HUES64 (cell line): ENCODE measurements around the gene ARHGAP6.
A peak's percentile ranks its signal among the peaks of the same experiment; 100 is the strongest.

ENCODE experiments used
- H3K27ac ChIP-seq: 2 replicates; pipeline ENCODE4 v1.7.0; 2013; ENCODE audit warnings: low read depth, low read length, inconsistent platforms
- H3K27me3 ChIP-seq: 2 replicates; pipeline ENCODE4 v1.6.1; 2013; ENCODE audit warnings: mild to moderate bottlenecking, low read length; ENCODE audit not compliant: insufficient read depth
- H3K36me3 ChIP-seq: 2 replicates; pipeline ENCODE4 v1.6.1; 2013; ENCODE audit warnings: mild to moderate bottlenecking, low read length; ENCODE audit not compliant: insufficient read depth
- H3K4me1 ChIP-seq: 2 replicates; pipeline ENCODE4 v1.6.1; 2013; ENCODE audit warnings: mild to moderate bottlenecking, low read length, moderate library complexity; ENCODE audit not compliant: insufficient read depth
- H3K4me3 ChIP-seq: 2 replicates; pipeline ENCODE4 v1.5.1; 2013; ENCODE audit warnings: mild to moderate bottlenecking, low read length, moderate library complexity
- H3K9ac ChIP-seq: 2 replicates; pipeline ENCODE4 v1.6.1; 2013; ENCODE audit warnings: mild to moderate bottlenecking, low read depth, low read length
- H3K9me3 ChIP-seq: 2 replicates; pipeline ENCODE4 v1.6.1; 2013; ENCODE audit warnings: low read depth, low read length; ENCODE audit not compliant: insufficient read depth
- WGBS: fragments of 150-250, 120-280 bp; methylation state at CpG from one replicate; pipeline ENCODE4 v1.1.7; 2013; ENCODE audit warnings: missing lambda C conversion rate; 5-methylcytosine and 5-hydroxymethylcytosine counted together

Gene ARHGAP6

GRCh38 chrX:11108253-11108941 is 557.3 kb downstream of the ARHGAP6 start:
- no peak overlapping the region for H3K9ac ChIP-seq
- 96% methylated on average over 3 of the region's 4 CpGs for WGBS
- H3K9me3 ChIP-seq = no peaks in the 10 kb centered on the region
- H3K4me3 ChIP-seq = no peak overlapping the region
- H3K27ac ChIP-seq = no peak overlapping the region
- no peaks in the 10 kb centered on the region for H3K4me1 ChIP-seq
- H3K36me3 ChIP-seq = peaks cover 10% of the 10 kb centered on the region; the same call in 1 of the 2 replicates
- H3K27me3 ChIP-seq = no peaks in the 10 kb centered on the region

GRCh38 chrX:11105080-11105479 is 560.6 kb downstream of the ARHGAP6 start:
- H3K36me3 ChIP-seq = no peaks in the 10 kb centered on the region
- H3K4me1 ChIP-seq = peaks cover 5% of the 10 kb centered on the region; the same call in 1 of the 2 replicates
- H3K4me3 ChIP-seq = no peak overlapping the region
- H3K9me3 ChIP-seq = no peaks in the 10 kb centered on the region
- WGBS = 83% methylated on average over 1 of the region's 4 CpGs
- H3K27me3 ChIP-seq = no peaks in the 10 kb centered on the region
- H3K9ac ChIP-seq = no peak overlapping the region
- H3K27ac ChIP-seq = no peak overlapping the region

GRCh38 chrX:11103751-11104150 is 562.0 kb downstream of the ARHGAP6 start:
- Histone ChIP-seq H3K27me3 (no peaks in the 10 kb centered on the region), H3K9me3 (no peaks in the 10 kb centered on the region), H3K36me3 (no peaks in the 10 kb centered on the region), H3K4me3 (no peak overlapping the region), H3K9ac (no peak overlapping the region), H3K27ac (no peak overlapping the region), H3K4me1 (peaks cover 5% of the 10 kb centered on the region; the same call in 1 of the 2 replicates)
- 100% methylated on average over 1 of the region's 2 CpGs for WGBS

DNA sequence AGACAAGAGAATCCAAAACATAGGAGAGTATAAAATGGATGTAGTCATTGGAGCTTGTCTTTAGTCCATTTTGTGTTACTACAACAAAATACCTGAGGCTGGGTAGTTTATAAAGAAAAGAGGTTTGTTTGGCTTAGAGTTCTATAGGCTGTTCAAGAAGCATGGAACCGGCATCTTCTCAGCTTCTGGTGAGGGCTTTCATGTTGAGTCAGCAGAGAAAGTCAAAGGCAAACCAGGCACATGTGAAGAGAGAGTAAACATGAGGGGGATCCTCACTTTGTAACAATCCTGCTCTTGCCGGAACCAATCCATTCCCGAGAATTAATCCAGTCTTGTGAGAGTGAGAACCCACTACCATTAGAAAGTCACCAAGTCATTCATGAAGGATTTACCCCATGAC is 562.7 kb downstream of the ARHGAP6 start:
- no peaks in the 10 kb centered on the region for H3K36me3 ChIP-seq
- H3K9me3 ChIP-seq = no peaks in the 10 kb centered on the region
- 82% methylated on average over 3 of the region's 3 CpGs for WGBS
- peaks cover 5% of the 10 kb centered on the region; the same call in 1 of the 2 replicates for H3K4me1 ChIP-seq
- no peak overlapping the region for H3K4me3 ChIP-seq
- H3K9ac ChIP-seq = no peak overlapping the region
- H3K27me3 ChIP-seq = no peaks in the 10 kb centered on the region
- H3K27ac ChIP-seq = no peak overlapping the region

DNA sequence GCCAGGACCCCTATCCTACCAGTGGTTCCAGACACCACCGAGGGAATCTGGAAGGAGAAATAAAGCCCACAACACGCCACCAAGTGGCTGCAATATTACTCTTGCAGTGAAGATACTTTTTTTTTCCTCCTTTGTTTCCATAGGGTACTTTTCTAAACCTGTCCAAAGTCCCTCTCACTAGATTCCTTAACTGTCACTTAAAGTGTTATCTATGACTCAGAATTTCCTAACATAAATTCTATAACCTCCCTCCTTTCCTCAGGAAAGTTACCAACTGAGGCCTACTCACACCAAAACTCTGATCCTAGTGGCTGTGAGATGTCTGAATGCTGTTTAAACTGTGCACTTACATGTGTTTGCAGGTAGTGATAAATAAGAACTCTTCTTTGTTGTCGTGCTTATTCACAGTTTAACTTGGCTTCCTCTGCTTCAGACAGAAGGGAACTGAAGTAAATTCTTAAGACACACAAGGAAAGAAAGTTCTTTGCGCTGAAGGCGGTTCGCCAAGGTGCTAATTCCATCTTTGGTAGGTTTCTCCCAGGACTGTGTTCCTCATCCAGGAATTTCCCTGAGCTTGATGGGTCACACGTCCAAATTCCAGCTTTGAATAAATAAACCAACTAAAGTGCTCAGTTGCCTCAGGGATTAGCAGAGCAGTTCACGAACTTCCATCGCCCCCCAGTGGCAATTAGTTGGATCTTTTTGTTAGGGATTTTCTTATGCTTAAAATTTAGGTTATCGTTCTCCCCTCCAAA is 565.3 kb downstream of the ARHGAP6 start:
- H3K4me1 ChIP-seq = peaks cover 5% of the 10 kb centered on the region; the same call in 1 of the 2 replicates
- WGBS = 54% methylated on average over 10 of the region's 10 CpGs
- H3K27ac ChIP-seq = 0 out of 2 replicates have a peak overlapping the region, but pooled peaks have one; percentile 35
- peak overlapping the region; percentile 40; the same call in 1 of the 2 replicates for H3K9ac ChIP-seq
- H3K4me3 ChIP-seq = no peak overlapping the region
- H3K36me3 ChIP-seq = no peaks in the 10 kb centered on the region
- H3K27me3 ChIP-seq = no peaks in the 10 kb centered on the region
- H3K9me3 ChIP-seq = no peaks in the 10 kb centered on the region

DNA sequence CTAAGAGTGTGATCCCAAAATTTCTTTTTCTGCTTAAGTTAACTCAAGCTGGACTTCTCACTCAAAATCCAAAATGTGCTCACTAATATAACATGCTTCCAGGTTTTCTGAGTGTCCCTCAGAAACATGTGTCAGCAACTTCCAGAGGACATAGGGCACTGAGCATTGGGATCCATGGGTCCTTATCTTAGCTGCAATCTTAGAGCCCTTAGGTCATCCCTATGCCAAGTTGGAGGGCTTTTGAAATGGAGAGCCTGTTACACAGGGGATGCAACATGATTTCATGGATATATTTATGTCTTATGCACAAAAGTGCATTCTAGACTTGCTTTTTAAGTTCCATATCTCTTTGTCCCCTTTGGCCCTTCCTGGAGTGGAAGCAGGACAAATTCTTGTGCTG is 566.3 kb downstream of the ARHGAP6 start:
- Histone ChIP-seq H3K27me3 (no peaks in the 10 kb centered on the region), H3K4me3 (no peak overlapping the region), H3K4me1 (peaks cover 5% of the 10 kb centered on the region; the same call in 1 of the 2 replicates), H3K36me3 (no peaks in the 10 kb centered on the region), H3K9ac (no peak overlapping the region), H3K27ac (no peak overlapping the region), H3K9me3 (no peaks in the 10 kb centered on the region)

DNA sequence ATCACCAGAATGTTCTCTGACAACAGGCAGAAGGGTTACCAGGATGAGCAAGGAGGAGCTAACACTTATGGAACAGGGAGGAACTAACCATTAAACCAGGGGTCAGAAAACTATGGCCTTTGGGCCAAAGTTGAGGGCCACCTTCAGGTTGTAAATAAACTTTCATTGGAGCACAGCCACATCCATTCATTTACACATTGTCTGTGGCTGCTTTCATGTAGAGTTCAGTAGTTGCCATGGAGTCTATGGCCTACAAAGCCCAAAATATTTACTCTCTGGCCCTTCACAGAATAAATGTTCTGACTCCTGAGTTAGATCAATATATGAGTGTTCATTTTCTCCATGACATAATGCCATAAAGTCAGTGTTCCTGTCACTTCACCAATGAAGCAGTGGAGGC is 567.8 kb downstream of the ARHGAP6 start:
- H3K4me1 ChIP-seq = peaks cover 5% of the 10 kb centered on the region; the same call in 1 of the 2 replicates
- H3K9me3 ChIP-seq = no peaks in the 10 kb centered on the region
- no peak overlapping the region for H3K9ac ChIP-seq
- H3K27ac ChIP-seq = no peak overlapping the region
- H3K36me3 ChIP-seq = no peaks in the 10 kb centered on the region
- no peak overlapping the region for H3K4me3 ChIP-seq
- H3K27me3 ChIP-seq = no peaks in the 10 kb centered on the region

DNA sequence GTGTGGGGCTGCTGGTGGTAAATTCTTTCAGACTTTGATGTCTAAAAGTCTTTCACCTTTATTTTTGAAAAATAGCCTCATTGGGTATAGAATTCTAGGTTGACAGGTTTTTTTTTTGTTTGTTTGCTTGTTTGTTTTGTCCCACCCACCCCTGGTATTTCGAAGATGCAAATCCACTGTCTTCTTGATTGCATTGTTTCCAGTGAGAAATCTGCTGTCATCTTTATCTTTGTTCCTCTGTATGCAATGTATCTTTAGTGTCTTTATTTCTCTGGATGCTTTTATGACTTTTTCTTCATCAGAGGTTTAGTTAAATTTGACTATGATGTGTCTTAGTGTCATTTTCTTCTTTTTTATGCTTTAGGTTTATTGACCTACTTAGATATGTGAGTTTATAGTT is 575.9 kb downstream of the ARHGAP6 start:
- no peak overlapping the region for H3K4me3 ChIP-seq
- WGBS = 100% methylated on average over 1 of the region's 1 CpG
- H3K27ac ChIP-seq = no peak overlapping the region
- 0 out of 2 replicates have a peak, but pooled peaks cover 4% of the 10 kb centered on the region for H3K9me3 ChIP-seq
- H3K36me3 ChIP-seq = no peaks in the 10 kb centered on the region
- H3K4me1 ChIP-seq = no peaks in the 10 kb centered on the region
- H3K27me3 ChIP-seq = no peaks in the 10 kb centered on the region
- no peak overlapping the region for H3K9ac ChIP-seq
